GM10266 (cell line): ENCODE data around the gene MOSPD3.

Experiments used
- DNase-seq: peaks from one replicate; pipeline ENCODE4 v3.0.0; 2012; ENCODE audit errors: extremely low spot score
- TF ChIP-seq, protein P1 (sequence below): IDR thresholded peaks from 2 replicates; pipeline ENCODE4 v1.5.1; 2012; ENCODE audit warnings: mild to moderate bottlenecking, low read depth; ENCODE audit not compliant: control insufficient read depth, insufficient read depth; ENCODE audit errors: missing control alignments

MOSPD3 gene

DNA sequence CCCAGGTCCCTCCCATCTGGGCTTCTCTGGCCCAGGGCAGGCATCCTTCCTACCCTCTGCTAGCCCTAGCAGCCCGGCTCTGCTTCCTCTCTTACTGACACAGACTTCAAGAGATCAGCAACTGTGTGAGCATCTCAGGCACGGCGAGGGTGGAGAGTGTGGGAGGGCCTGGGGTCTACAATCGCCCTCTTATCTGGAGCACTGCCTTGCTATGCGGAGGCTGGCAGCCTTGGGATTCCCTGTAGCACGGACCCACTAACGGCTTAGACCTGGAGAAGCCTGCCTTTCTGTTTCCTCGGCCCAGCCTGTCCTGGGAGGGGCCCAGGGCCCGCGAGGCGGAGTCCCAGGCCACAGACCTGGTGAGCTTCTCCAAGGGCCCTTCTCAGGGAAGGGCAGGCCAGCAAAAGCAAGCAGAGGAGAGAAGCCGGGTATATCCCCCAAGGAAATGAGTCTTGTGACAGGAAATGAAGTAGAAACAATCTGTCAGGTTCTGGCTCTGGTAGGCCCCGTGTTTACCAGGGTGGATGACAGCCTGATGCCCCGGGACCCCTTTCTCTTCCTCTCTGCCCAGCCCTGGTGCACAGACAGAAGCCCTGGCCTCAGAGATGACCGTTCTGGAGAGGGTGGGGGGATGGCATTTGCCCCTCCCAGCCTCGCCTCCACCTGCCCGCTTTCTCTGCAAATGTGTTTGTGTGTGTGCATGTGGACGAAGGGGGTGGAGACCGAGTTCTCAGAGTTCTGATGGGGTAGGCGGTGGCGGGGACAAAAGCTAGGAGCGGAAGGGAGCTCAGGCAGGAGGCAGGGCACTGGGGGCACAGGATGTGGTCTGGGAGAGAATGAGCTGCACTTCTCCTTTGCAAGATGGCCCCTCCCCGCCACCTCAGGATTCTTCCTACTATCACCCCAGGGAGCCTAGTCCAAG lies 28.9 kb upstream of the MOSPD3 start:
- TF ChIP-seq, protein P1, sequence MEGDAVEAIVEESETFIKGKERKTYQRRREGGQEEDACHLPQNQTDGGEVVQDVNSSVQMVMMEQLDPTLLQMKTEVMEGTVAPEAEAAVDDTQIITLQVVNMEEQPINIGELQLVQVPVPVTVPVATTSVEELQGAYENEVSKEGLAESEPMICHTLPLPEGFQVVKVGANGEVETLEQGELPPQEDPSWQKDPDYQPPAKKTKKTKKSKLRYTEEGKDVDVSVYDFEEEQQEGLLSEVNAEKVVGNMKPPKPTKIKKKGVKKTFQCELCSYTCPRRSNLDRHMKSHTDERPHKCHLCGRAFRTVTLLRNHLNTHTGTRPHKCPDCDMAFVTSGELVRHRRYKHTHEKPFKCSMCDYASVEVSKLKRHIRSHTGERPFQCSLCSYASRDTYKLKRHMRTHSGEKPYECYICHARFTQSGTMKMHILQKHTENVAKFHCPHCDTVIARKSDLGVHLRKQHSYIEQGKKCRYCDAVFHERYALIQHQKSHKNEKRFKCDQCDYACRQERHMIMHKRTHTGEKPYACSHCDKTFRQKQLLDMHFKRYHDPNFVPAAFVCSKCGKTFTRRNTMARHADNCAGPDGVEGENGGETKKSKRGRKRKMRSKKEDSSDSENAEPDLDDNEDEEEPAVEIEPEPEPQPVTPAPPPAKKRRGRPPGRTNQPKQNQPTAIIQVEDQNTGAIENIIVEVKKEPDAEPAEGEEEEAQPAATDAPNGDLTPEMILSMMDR = no peak
- DNase-seq = peak; percentile 70

DNA sequence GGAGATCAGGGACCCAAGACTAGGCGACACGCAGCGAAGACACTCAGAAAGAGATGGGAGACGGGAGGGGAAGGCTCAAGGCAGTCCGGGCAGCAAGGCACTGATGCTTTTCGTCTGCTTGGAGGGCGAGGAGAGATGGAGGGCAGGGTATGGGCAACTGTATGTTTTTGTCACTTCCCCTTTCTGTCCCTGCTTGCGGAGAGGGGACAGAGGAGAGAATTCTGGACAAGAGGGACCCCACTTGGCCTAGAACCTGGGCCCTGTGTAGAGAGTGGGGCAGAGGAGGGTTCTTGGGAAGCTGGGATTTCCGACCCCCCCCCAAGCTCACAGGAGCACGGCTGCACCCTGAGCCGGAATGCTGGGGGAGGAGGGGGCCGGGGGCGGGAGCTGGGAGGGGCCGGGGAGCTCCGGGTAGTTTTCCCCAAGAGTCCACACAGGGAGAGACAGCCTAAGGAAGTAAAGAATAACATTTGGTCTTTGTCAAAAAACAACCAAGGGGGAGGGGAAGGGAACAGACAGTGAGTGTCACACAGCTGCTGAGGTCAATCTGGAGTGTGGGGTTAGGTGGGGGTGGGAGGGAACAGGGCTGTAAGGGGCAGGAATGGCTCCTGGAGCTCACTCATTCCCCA lies 28.2 kb upstream of the MOSPD3 start:
- DNase-seq = no peak
- TF ChIP-seq, protein P1 = no peak

DNA sequence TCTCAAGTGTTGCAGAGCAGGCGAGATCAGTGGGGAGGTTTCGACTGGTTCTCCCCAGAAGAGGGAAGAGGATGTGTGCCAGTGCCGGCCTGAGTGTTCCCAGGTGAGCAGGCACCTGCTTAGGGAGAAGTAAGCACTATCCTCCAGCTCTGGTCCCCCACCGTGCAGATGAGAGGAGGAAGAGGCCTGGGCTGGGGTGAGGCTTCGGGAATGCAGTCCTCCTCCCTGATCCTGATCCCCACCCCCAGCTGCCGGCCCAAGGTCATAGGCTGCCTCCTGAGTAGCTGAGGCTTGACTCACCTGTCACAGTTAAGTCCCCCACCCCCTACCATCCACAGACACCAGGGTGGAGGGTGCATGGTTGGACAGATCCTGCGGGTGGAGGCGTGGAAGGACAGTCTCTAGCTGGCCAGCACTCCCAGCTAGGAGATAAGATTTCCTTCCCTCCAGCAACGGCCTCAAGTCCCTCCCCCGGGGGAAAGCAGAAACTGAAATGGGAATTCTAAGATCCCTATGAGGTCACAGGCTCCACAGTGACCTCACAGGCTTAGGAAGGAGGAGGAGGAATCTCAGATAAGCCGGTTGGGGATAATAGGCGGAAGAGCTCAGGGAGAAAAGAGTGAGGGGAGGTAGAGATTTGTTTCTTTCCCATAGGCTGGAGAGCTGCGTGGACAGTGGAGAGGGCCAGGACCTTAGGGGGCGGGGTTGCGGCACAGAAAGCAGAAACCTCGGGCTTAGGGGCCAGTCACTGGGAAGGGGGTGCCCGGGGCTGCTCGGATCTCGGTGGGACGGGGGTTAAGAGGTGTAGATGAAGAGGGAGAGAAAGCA lies 27.4 kb upstream of the MOSPD3 start:
- TF ChIP-seq, protein P1 = no peak
- DNase-seq = no peak

DNA sequence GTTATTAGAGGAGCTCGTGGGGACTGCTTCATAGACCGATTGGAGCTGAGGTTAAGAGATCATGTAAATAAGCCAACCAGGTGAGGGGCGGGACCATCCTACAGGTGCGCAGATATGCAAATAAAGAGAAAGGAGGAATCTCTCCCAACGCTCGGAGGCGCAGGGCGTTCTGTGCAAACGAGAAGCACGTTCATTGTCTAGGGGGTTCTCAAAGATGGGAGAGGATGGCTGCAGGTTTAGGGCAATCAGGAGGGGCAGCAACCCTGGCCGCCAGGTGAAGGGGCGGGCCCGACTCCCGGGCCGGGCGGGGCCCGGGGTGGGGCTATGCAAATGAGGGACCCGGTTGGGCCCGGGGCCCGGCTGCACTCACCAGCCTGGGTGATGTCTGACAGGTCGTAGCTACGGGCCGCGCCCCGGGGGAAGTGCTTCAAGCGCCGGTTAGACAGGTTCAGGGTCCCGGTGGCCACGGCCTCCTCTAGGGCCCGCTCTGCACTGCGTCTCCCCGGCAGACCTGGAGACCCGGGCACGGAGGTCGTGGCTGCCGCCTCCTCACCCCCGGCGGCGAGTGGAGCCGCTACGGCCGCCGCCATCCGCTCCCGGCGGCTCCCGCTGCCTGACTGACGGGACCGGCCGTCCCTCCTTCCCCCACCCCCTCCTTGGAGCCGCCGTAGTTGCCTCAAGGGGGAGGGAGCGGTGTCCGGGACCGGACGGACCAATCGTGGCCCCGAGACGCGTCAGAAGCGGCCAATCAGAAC lies 26.7 kb upstream of the MOSPD3 start, which contains the start of gene LRCH4:
LRCH4 (minus strand) TSS at position 619 of the 755 bp plus-strand sequence; CDS start at position 590, 29 bp downstream.
- DNase-seq = peak; percentile 78
- TF ChIP-seq, protein P1 = no peak

DNA sequence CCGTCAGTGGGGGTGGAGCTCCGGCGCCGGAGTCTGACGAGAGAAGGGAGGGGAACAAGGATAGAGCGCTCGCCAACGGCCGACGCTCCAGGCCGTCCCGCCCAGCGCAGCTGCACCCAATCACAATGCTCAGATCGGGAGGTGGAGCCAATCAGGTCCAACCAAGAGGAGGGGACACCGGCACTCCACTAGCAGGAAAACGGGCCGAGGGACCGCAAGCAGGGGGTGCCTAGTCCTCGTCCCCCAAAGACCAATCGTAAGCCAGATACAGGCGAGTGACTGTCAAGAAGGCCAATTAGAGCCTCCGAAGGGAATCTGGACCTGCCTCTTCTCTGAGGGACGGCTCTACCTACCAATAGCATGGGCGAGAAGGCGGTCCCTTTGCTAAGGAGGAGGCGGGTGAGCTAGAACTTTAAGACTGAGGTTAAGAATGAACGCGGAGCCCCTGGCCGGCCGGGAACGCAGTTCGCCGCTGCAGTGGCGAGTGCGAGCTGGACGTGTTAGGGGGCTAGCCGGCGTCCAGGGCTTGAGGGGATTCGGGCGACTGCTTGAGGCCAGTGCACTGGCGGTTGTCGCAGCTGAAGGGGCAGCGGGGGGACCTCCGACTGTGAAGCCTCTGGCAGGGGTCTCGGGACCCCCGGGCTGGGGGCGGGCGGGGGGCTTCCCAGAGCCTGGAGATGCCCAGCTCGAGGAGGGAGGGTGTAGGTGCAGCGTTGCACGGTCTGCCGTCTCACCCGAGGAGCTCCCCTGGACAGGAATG lies 25.9 kb upstream of the MOSPD3 start, which contains the start of gene FBXO24:
FBXO24 (plus strand) TSS at position 63 of the 760 bp plus-strand sequence; CDS start at position 361, 298 bp downstream.
- DNase-seq = peak; percentile 100
- TF ChIP-seq, protein P1 = no peak

DNA sequence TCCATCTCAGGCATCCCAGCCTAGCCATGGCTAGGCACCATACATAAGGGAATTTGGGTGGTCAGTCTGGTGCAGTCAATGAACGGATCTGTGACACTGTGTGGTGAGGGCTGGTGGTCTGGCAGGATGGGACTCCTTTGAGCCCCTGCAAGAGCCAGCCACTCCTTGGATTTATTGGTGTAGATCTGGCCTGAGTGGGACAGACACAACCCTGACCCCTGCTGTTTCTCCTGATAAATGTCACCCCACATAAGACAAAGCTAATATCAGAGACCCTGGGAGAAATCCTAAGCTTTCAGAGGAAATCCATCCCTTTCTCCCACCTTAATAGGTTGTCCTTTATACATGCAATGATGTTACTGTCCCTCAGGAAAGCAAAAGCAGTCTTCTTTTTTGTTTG lies 23.9 kb upstream of the MOSPD3 start:
- TF ChIP-seq, protein P1 = peak; percentile 35
- DNase-seq = no peak
